Uterus (tissue), 4 donors: Measurements from ENCODE around the gene MRPL49. TPM values are rescaled to one million over a fixed set of nuclear protein-coding genes. Genes with fewer than 3 reads are reported as not detected.

ENCODE experiments used
- DNase-seq, 2 donors: peaks; one replicate each; pipeline ENCODE4 v3.0.0-alpha.2; 2019 to 2020
- H3K27ac ChIP-seq, 2 donors: fragments of 200-600 bp; sonication (generic); 1 replicate in 1 of 2; 2 replicates in 1 of 2; pipeline ENCODE4 v1.5.1; 2016 to 2018
- H3K27me3 ChIP-seq, 2 donors: fragments of 200-600 bp; sonication (generic); one replicate each; pipeline ENCODE4 v1.5.1; 2018 to 2019; ENCODE audit warnings: control low read depth in 1 of 2
- H3K36me3 ChIP-seq, 2 donors: fragments of 200-600 bp; sonication (generic); one replicate each; pipeline ENCODE4 v1.5.1; 2019; ENCODE audit warnings: control low read depth in 1 of 2
- H3K4me1 ChIP-seq, 2 donors: fragments of 200-600 bp; sonication (generic); one replicate each; pipeline ENCODE4 v1.5.1; 2018 to 2019; ENCODE audit warnings: control low read depth in 1 of 2
- H3K4me3 ChIP-seq, 2 donors: fragments of 200-600 bp; sonication (generic); 1 replicate in 1 of 2; 2 replicates in 1 of 2; pipeline ENCODE4 v1.5.1; 2018 to 2019; ENCODE audit warnings: mild to moderate bottlenecking in 1 of 2
- H3K9me3 ChIP-seq, 2 donors: fragments of 200-600 bp; sonication (generic); one replicate each; pipeline ENCODE4 v1.5.1; 2019; ENCODE audit warnings: control low read depth in 1 of 2
- CTCF ChIP-seq, 4 experiments: fragments of 200-600 bp in 2 of 4; fragments of 450-650 bp in 2 of 4; sonication (generic) in 2 of 4; IDR thresholded peaks; one replicate each; pipeline ENCODE4 v1.5.1; 2016 to 2019; ENCODE audit warnings: antibody characterized with exemption in 4 of 4, mild to moderate bottlenecking in 2 of 4, moderate library complexity in 1 of 4
- POLR2A ChIP-seq, 2 donors: fragments of 450-650 bp; IDR thresholded peaks; one replicate each; pipeline ENCODE4 v1.6.1; 2016; ENCODE audit warnings: antibody characterized with exemption in 2 of 2, mild to moderate bottlenecking in 1 of 2, moderate library complexity in 1 of 2
- intact Hi-C: fragments of 100-400 bp; cut with DNase I; formaldehyde crosslinking; loops from one replicate; pipeline ENCODE4 v1.15.1; 2023; ENCODE audit warnings: low total_unique reads
- total RNA-seq, 4 donors: library from RNA; depleted of rRNA in 3 of 4; stranded (reverse); fragments of >200 nt in 3 of 4; gene quantifications; one replicate each; pipeline versions ENCODE4 v1.1.0 to v1.2.4, GENCODE V29; 2014 to 2023
- donor health status: DM: yes; HTN: yes; CAD: no.

MRPL49 gene
- total RNA-seq, 4 donors from 2014 or later: 27.6 to 69.2 (median 57.8) TPM

- Histone ChIP-seq H3K27me3 (no peaks in the 10 kb centered on the region), H3K27ac (no peak overlapping the region), H3K4me3 (no peak overlapping the region), H3K4me1 (peaks cover 0 to 13% of the 10 kb centered on the region in 2 donors), H3K36me3 (no peaks in the 10 kb centered on the region), H3K9me3 (no peaks in the 10 kb centered on the region)
- DNase-seq: no peak
- TF ChIP-seq POLR2A (IDR thresholded peaks at IDR 0.05) (no peak), CTCF (IDR thresholded peaks at IDR 0.05) (no peak)
- intact Hi-C loops: no loop called here
These were observed 9.7 kb downstream of the MRPL49 start for GRCh38 chr11:65131895-65132237.

- Histone ChIP-seq H3K27ac (no peak overlapping the region), H3K4me1 (peaks cover 0 to 13% of the 10 kb centered on the region in 2 donors)
These were observed 10.3 kb downstream of the MRPL49 start for GRCh38 chr11:65132238-65132987.

GRCh38 chr11:65132988-65133700 lies 11.0 kb downstream of the MRPL49 start:
- H3K27ac ChIP-seq: peak overlapping the region; percentile 96 to 97
- peak; percentile 28 to 32 for DNase-seq

More at GRCh38 chr11:65132238-65132987, 10.3 kb downstream of the MRPL49 start:
- intact Hi-C loops: no loop called here
- DNase-seq: peak in 1 of 2 donors; percentile 15
- TF ChIP-seq CTCF (IDR thresholded peaks at IDR 0.05): no peak
- Histone ChIP-seq H3K9me3 (no peaks in the 10 kb centered on the region), H3K27me3 (no peaks in the 10 kb centered on the region), H3K36me3 (no peaks in the 10 kb centered on the region), H3K4me3 (no peak overlapping the region)

GRCh38 chr11:65133724-65134123 lies 11.6 kb downstream of the MRPL49 start:
- Histone ChIP-seq H3K4me1 (peaks cover 0 to 13% of the 10 kb centered on the region in 2 donors), H3K27ac (peak overlapping the region; percentile 96 to 97), H3K9me3 (no peaks in the 10 kb centered on the region), H3K27me3 (no peaks in the 10 kb centered on the region), H3K4me3 (peak overlapping the region; percentile 57 to 64), H3K36me3 (no peaks in the 10 kb centered on the region)
- TF ChIP-seq POLR2A (IDR thresholded peaks at IDR 0.05) (no peak), CTCF (IDR thresholded peaks at IDR 0.05) (no peak)
- intact Hi-C loops: no loop called here
- DNase-seq: peak; percentile 36 to 64

More at GRCh38 chr11:65132988-65133700, 11.0 kb downstream of the MRPL49 start:
- TF ChIP-seq CTCF (IDR thresholded peaks at IDR 0.05): no peak
- TF ChIP-seq POLR2A (IDR thresholded peaks at IDR 0.05): no peak
- Histone ChIP-seq H3K4me3 (peak overlapping the region; percentile 57 to 64), H3K27me3 (no peaks in the 10 kb centered on the region), H3K36me3 (no peaks in the 10 kb centered on the region), H3K9me3 (no peaks in the 10 kb centered on the region), H3K4me1 (peaks cover 0 to 13% of the 10 kb centered on the region in 2 donors)
- intact Hi-C loops: no loop called here
